Measurements from ENCODE around the gene ITPK1. TPM values are rescaled to one million over a fixed set of nuclear protein-coding genes. Genes with fewer than 3 reads are reported as not detected.
A peak's percentile ranks its signal among the peaks of the same experiment; 100 is the strongest.

The ITPK1 gene
- total and polyA plus RNA-seq, 7 experiments from 2014 or later = 10.2 to 71.8 (median 21.3) TPM

- peaks cover 0 to 44% (median 25%) of the 10 kb centered on the region in 11 donors for H3K9me3 Mint-ChIP-seq
- DNase-seq (no peak), ATAC-seq (no peak)
- Histone ChIP-seq H3K9me3 (ENCODE audit: control insufficient read depth in 2 of 3, low read length in 3 of 3) (peaks cover 0 to 25% (median 0%) of the 10 kb centered on the region in 3 experiments), H3K4me1 (ENCODE audit: control insufficient read depth in 2 of 2, insufficient read depth in 2 of 2, low read length in 2 of 2) (no peaks in the 10 kb centered on the region), H3K36me3 (ENCODE audit: control insufficient read depth in 2 of 3, insufficient read depth in 3 of 3, low read length in 3 of 3) (peaks cover 0 to 29% (median 0%) of the 10 kb centered on the region in 3 experiments), H3K4me3 (ENCODE audit: low read length) (no peak overlapping the region), H3K27me3 (ENCODE audit: control insufficient read depth in 2 of 2, insufficient read depth in 2 of 2, low read length in 2 of 2) (no peaks in the 10 kb centered on the region), H3K27ac (ENCODE audit: low read depth, low read length) (no peak overlapping the region)
- H3K4me1 Mint-ChIP-seq = peaks cover 0 to 3% (median 0%) of the 10 kb centered on the region in 7 donors
- H3K27ac Mint-ChIP-seq = no peak overlapping the region
- CTCF ChIA-PET = no interaction called here
- intact Hi-C loops (cut with micrococcal nuclease) = no loop called here
- POLR2A ChIA-PET = no interaction called here
- H3K36me3 Mint-ChIP-seq = peaks cover 22 to 70% (median 48%) of the 10 kb centered on the region in 5 donors
- no peaks in the 10 kb centered on the region for H3K27me3 Mint-ChIP-seq
- H3K4me3 Mint-ChIP-seq = no peak overlapping the region
These were observed 141.0 kb downstream of the ITPK1 start for GRCh38 chr14:92974541-92975345.

GRCh38 chr14:92973798-92974372 is 141.8 kb downstream of the ITPK1 start:
- POLR2A ChIA-PET = no interaction called here

DNA sequence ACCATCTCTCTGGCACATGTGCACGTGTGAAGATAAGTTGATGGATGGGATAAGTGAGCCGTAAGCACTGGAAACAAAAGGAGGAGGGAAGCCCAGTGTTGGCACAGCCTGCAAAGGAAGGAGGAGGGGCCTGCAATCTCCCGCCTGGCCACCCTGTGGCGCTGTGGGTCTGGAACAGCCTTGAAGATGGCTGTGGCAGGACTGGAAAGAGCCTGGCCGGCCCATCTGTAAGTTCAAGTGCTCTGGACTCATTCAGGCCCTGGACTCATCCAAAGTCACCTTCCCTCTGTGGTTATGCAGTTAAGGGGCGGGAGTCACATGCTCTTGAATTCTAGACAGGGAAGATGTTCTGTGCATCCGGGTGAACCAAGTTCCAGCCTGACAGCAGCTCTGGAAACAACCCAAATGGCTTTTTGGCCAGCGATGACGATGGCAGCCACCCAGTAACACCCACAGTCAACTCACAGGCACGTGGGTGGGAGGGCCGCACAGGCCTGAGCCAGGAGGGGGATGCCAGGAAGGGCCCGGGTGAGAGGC is 142.4 kb downstream of the ITPK1 start:
- no peak for ATAC-seq
- Histone ChIP-seq H3K27ac (ENCODE audit: low read depth, low read length) (no peak overlapping the region), H3K27me3 (ENCODE audit: control insufficient read depth in 2 of 2, insufficient read depth in 2 of 2, low read length in 2 of 2) (no peaks in the 10 kb centered on the region), H3K36me3 (ENCODE audit: control insufficient read depth in 2 of 3, insufficient read depth in 3 of 3, low read length in 3 of 3) (peaks cover 0 to 25% (median 0%) of the 10 kb centered on the region in 3 experiments), H3K4me3 (ENCODE audit: low read length) (no peak overlapping the region), H3K9me3 (ENCODE audit: control insufficient read depth in 2 of 3, low read length in 3 of 3) (peaks cover 0 to 13% (median 0%) of the 10 kb centered on the region in 3 experiments), H3K4me1 (ENCODE audit: control insufficient read depth in 2 of 2, insufficient read depth in 2 of 2, low read length in 2 of 2) (no peaks in the 10 kb centered on the region)
- Mint-ChIP-seq H3K9me3 (peaks cover 0 to 30% (median 17%) of the 10 kb centered on the region in 11 donors), H3K27me3 (no peaks in the 10 kb centered on the region), H3K27ac (no peak overlapping the region), H3K4me1 (peaks cover 0 to 4% (median 0%) of the 10 kb centered on the region in 7 donors), H3K36me3 (peaks cover 22 to 65% (median 37%) of the 10 kb centered on the region in 5 donors), H3K4me3 (peak overlapping the region in 1 of 10 donors; percentile 41)
- ChIA-PET POLR2A (no interaction called here), CTCF (no interaction called here)
- intact Hi-C loops (cut with micrococcal nuclease) = no loop called here
- peak in 1 of 9 donors; percentile 30 for DNase-seq

More at GRCh38 chr14:92973798-92974372, 141.8 kb downstream of the ITPK1 start:
- H3K36me3 Mint-ChIP-seq = peaks cover 22 to 68% (median 39%) of the 10 kb centered on the region in 5 donors
- Histone ChIP-seq H3K4me1 (ENCODE audit: control insufficient read depth in 2 of 2, insufficient read depth in 2 of 2, low read length in 2 of 2) (no peaks in the 10 kb centered on the region), H3K27me3 (ENCODE audit: control insufficient read depth in 2 of 2, insufficient read depth in 2 of 2, low read length in 2 of 2) (no peaks in the 10 kb centered on the region), H3K27ac (ENCODE audit: low read depth, low read length) (no peak overlapping the region), H3K4me3 (ENCODE audit: low read length) (no peak overlapping the region), H3K36me3 (ENCODE audit: control insufficient read depth in 2 of 3, insufficient read depth in 3 of 3, low read length in 3 of 3) (peaks cover 0 to 29% (median 0%) of the 10 kb centered on the region in 3 experiments), H3K9me3 (ENCODE audit: control insufficient read depth in 2 of 3, low read length in 3 of 3) (peaks cover 0 to 18% (median 0%) of the 10 kb centered on the region in 3 experiments)
- peaks cover 0 to 4% (median 0%) of the 10 kb centered on the region in 7 donors for H3K4me1 Mint-ChIP-seq
- H3K27ac Mint-ChIP-seq = no peak overlapping the region
- no peak for ATAC-seq
- no peak overlapping the region for H3K4me3 Mint-ChIP-seq
- DNase-seq = no peak
- H3K9me3 Mint-ChIP-seq = peaks cover 0 to 35% (median 17%) of the 10 kb centered on the region in 11 donors
- CTCF ChIA-PET = no interaction called here
- no peaks in the 10 kb centered on the region for H3K27me3 Mint-ChIP-seq
- intact Hi-C loops (cut with micrococcal nuclease) = no loop called here

GRCh38 chr14:92971601-92972180 is 144.0 kb downstream of the ITPK1 start:
- ATAC-seq = no peak
- intact Hi-C loops (cut with micrococcal nuclease) = no loop called here
- H3K27me3 ChIP-seq (ENCODE audit: control insufficient read depth in 2 of 2, insufficient read depth in 2 of 2, low read length in 2 of 2) = no peaks in the 10 kb centered on the region
- H3K4me3 ChIP-seq (ENCODE audit: low read length) = no peak overlapping the region
- Mint-ChIP-seq H3K4me3 (no peak overlapping the region), H3K27me3 (no peaks in the 10 kb centered on the region), H3K4me1 (peaks cover 0 to 6% (median 0%) of the 10 kb centered on the region in 7 donors), H3K27ac (peak overlapping the region in 1 of 9 donors; percentile 34), H3K36me3 (peaks cover 9 to 60% (median 25%) of the 10 kb centered on the region in 5 donors), H3K9me3 (peaks cover under 1 to 21% (median 4%) of the 10 kb centered on the region in 11 donors)
- H3K36me3 ChIP-seq (ENCODE audit: control insufficient read depth in 2 of 3, insufficient read depth in 3 of 3, low read length in 3 of 3) = peaks cover 0 to 12% (median 0%) of the 10 kb centered on the region in 3 experiments
- peaks cover 0 to 3% (median 0%) of the 10 kb centered on the region in 3 experiments for H3K9me3 ChIP-seq (ENCODE audit: control insufficient read depth in 2 of 3, low read length in 3 of 3)
- H3K4me1 ChIP-seq (ENCODE audit: control insufficient read depth in 2 of 2, insufficient read depth in 2 of 2, low read length in 2 of 2) = no peaks in the 10 kb centered on the region
- ChIA-PET CTCF (no interaction called here), POLR2A (no interaction called here)
- no peak for DNase-seq
- no peak overlapping the region for H3K27ac ChIP-seq (ENCODE audit: low read depth, low read length)

GRCh38 chr14:92970271-92970670 is 145.5 kb downstream of the ITPK1 start:
- Mint-ChIP-seq H3K27me3 (no peaks in the 10 kb centered on the region), H3K4me3 (no peak overlapping the region), H3K27ac (no peak overlapping the region), H3K4me1 (peaks cover 0 to 6% (median 1%) of the 10 kb centered on the region in 7 donors), H3K9me3 (peaks cover 0 to 11% (median 2%) of the 10 kb centered on the region in 11 donors), H3K36me3 (peaks cover 3 to 46% (median 15%) of the 10 kb centered on the region in 5 donors)
- Histone ChIP-seq H3K4me3 (ENCODE audit: low read length) (no peak overlapping the region), H3K36me3 (ENCODE audit: control insufficient read depth in 2 of 3, insufficient read depth in 3 of 3, low read length in 3 of 3) (peaks cover 0 to 6% (median 0%) of the 10 kb centered on the region in 3 experiments), H3K9me3 (ENCODE audit: control insufficient read depth in 2 of 3, low read length in 3 of 3) (no peaks in the 10 kb centered on the region), H3K4me1 (ENCODE audit: control insufficient read depth in 2 of 2, insufficient read depth in 2 of 2, low read length in 2 of 2) (no peaks in the 10 kb centered on the region), H3K27ac (ENCODE audit: low read depth, low read length) (no peak overlapping the region), H3K27me3 (ENCODE audit: control insufficient read depth in 2 of 2, insufficient read depth in 2 of 2, low read length in 2 of 2) (no peaks in the 10 kb centered on the region)
- intact Hi-C loops (cut with micrococcal nuclease) = no loop called here
- ChIA-PET CTCF (no interaction called here), POLR2A (no interaction called here)
- no peak for ATAC-seq
- no peak for DNase-seq

GRCh38 chr14:92969871-92970270 is 145.9 kb downstream of the ITPK1 start:
- H3K4me1 Mint-ChIP-seq = peaks cover 0 to 7% (median 4%) of the 10 kb centered on the region in 7 donors
- DNase-seq (no peak), ATAC-seq (no peak)
- intact Hi-C loops (cut with micrococcal nuclease) = no loop called here
- peaks cover 0 to 9% (median 2%) of the 10 kb centered on the region in 11 donors for H3K9me3 Mint-ChIP-seq
- Histone ChIP-seq H3K27ac (ENCODE audit: low read depth, low read length) (no peak overlapping the region), H3K27me3 (ENCODE audit: control insufficient read depth in 2 of 2, insufficient read depth in 2 of 2, low read length in 2 of 2) (no peaks in the 10 kb centered on the region), H3K9me3 (ENCODE audit: control insufficient read depth in 2 of 3, low read length in 3 of 3) (no peaks in the 10 kb centered on the region), H3K36me3 (ENCODE audit: control insufficient read depth in 2 of 3, insufficient read depth in 3 of 3, low read length in 3 of 3) (peaks cover 0 to 5% (median 0%) of the 10 kb centered on the region in 3 experiments), H3K4me1 (ENCODE audit: control insufficient read depth in 2 of 2, insufficient read depth in 2 of 2, low read length in 2 of 2) (no peaks in the 10 kb centered on the region), H3K4me3 (ENCODE audit: low read length) (no peak overlapping the region)
- ChIA-PET POLR2A (no interaction called here), CTCF (no interaction called here)
- no peak overlapping the region for H3K4me3 Mint-ChIP-seq
- no peak overlapping the region for H3K27ac Mint-ChIP-seq
- H3K27me3 Mint-ChIP-seq = no peaks in the 10 kb centered on the region
- H3K36me3 Mint-ChIP-seq = peaks cover 3 to 45% (median 15%) of the 10 kb centered on the region in 5 donors
